GM18520 (cell line): ENCODE measurements around the gene PPP1R16B.
"Not testable (repeated sequence)": the region's sequence is repeated elsewhere in the genome, so short reads cannot be mapped to it uniquely, and the experiment has no call there.

Experiments
- ATAC-seq: cut with Tn5 transposase; IDR thresholded peaks from one replicate; pipeline ENCODE4 v1.9.1; 2021; ENCODE audit not compliant: unreplicated experiment

Gene PPP1R16B

GRCh38 chr20:38843346-38843745, 37.8 kb downstream of the PPP1R16B start:
- ATAC-seq: no peak

- no peak for ATAC-seq
Observed at GRCh38 chr20:38844963-38845362, 39.5 kb downstream of the PPP1R16B start.

GRCh38 chr20:38847840-38848239, 42.3 kb downstream of the PPP1R16B start:
- ATAC-seq: no peak

DNA sequence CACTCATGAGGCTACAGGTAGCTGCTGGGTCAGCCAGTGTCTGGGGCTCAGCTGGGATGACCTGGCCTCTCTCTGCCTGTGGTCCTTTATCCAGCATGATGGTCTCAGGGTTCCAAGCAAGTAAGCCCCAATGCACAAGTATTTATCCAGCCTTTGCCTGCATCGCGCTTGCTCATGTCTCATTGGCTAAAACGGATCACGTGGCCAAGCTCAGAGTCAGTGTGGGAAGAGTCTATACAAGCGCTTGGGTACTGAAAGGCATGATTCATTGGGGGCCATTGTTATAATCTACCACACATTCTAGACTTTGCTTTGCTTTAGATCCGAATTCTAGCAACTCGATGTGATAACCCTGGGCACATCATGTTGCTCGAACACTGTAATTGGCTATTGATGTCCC, 48.3 kb downstream of the PPP1R16B start:
- no peak for ATAC-seq

DNA sequence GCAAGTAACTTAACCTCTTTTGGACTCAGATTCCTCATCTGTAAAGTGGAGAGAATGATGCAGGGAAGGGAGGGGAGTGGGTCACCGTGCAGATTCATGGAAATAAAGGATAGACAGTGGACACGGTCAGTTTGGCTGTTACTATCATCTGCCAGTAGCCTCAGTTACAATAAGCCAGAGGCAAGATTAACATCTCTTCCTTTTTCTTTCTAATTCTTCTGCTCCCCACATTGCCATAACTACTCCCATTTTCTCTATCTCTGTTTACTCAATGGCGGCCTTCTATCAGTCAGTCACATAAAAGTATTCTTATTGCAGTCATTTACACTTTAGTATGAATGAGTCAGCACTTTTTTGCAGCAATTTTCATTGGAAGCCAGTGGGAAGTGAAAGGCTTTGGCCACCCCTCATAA, 49.2 kb downstream of the PPP1R16B start:
- ATAC-seq: no peak

DNA sequence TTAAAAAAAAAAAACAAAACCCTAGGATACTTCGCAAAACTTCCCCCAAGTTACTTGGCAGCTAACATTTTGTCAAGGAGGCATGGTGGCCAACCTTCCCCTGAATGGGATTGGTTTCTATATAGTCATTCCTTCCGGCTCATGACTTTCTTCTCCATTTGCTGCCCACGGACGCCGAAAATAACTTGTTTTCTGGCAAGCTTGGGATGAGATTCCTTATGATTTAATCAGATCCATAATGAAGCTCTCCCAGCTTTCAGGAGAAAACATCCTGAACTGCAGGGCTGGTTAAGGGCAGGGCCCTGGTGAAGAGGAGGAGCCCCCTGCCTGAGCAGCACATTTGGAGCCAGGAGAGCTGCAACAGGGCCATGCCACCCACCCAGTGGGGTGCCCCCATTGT, 49.9 kb downstream of the PPP1R16B start:
- ATAC-seq: no peak

- no peak for ATAC-seq
Observed at GRCh38 chr20:38856570-38856969, 51.1 kb downstream of the PPP1R16B start.

- no peak for ATAC-seq
Observed at GRCh38 chr20:38857703-38858102, 52.2 kb downstream of the PPP1R16B start.

GRCh38 chr20:38859070-38859690, 53.7 kb downstream of the PPP1R16B start:
- ATAC-seq: no peak

- ATAC-seq: not testable (repeated sequence)
Observed at GRCh38 chr20:38859857-38860256, 54.4 kb downstream of the PPP1R16B start.

DNA sequence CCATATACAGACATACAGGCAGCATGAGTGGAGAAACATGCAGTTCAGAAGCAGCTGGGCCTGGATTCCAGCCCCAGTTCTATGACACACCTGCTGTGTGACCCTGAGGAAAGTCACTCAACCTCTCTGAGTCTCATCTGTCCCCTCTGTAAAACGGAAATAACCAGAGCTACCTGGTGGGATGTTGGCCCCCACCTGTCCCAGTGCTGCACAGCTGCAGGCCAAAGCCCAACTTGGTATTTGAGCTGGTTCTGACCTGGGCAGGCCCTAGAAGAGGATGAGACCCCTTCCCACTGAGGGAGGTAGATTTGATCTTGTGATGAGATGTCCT, 55.5 kb downstream of the PPP1R16B start:
- ATAC-seq: no peak

- no peak for ATAC-seq
Observed at GRCh38 chr20:38862226-38862625, 56.7 kb downstream of the PPP1R16B start.

GRCh38 chr20:38863024-38863851, 57.7 kb downstream of the PPP1R16B start:
- peak; percentile 58 for ATAC-seq

GRCh38 chr20:38864662-38865061, 59.2 kb downstream of the PPP1R16B start:
- ATAC-seq: no peak

DNA sequence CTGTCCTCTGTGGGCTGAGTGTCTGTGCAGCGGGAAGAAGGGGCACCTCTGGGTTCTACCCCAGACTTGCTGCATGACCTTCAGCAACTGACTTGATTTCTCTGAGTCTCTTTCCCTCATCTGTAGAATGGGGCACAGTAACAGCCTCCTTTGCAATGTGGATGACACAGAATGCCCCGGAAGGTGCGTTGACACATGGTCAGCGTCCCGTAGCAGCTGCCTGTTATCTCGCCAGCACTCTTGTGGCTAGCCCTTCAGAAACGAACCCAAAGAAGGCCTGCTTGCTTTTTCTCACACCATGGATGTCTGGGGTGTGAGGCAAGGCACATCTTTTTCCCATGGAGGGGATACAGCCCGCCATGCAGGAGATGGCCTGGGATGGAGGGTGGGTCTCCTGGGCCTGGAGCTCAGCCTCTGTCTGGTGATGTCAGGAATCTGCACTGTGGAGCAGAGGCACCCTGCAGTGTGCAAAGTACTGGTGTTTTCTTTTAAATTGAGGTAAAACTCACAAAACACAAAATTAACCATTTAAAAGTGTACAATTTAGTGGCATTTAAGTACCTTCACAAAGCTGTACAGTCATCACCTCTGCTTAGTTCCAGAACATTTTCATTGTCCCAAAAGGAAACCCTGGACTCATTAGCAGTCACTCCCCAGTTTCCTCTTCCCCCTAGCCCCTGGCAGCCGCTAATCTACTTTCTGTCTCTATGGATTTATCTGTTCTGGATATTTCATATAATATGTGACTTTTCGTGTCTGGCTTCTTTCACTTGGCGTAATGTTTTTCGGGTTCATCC, 61.0 kb downstream of the PPP1R16B start:
- ATAC-seq: no peak

- ATAC-seq: no peak
Observed at GRCh38 chr20:38867062-38867359, 61.5 kb downstream of the PPP1R16B start.

DNA sequence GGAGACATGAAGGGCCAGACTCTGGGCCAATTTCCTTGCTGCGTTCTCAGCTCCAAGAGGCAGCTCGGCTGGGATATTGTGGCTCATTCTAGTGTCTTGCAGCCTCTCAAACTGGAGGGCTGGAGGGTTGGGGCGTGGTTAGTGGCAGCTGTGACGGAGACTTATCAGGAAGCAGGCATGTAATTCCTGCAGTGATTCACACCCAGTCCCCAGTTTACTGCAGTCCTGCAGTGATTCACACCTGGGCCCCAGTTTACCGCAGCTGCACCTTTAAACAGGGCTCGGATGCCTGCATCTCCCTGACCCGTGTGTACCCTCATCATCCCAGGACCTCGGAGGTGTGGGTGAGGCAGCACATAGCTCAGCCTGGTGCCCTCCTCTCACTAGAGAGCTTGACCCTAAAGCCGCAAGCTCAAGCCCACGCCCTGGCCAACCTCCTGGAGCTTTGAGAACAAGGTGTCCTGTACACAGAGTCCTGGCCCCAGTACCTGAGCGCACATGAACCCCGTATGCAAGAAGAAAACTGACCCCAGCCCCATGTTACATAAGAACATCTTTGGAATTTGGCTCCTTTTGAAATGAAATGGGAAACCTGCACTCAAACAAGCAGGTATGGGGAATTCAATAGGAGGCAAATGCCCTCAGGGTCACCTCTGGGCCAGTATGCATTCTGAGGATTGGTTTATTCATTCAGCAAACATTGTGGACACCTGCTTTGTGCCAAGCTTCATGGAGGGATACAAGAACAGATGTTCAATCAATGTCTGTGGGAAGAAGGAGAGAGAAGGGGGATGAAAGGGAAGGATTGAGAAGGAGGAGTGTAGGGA, 65.4 kb downstream of the PPP1R16B start:
- ATAC-seq: no peak

DNA sequence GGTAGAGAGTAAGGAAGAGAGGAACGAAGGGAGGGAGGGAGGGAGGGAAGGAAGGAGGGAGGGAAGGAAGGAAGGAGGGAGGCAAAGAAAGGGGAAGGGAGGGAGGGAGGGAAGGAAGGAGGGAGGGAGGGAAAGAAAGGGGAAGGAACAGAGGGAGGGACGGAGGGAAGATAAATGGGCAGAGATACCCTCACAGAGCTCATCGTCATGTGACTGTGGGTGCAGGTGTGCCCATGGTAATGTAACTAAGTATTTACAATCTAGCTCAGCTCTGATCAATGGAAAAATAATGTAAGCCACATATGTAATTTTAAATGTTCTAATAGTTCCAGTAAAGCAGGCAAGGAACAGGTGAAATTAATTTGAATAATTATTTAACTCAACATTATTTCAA, 66.1 kb downstream of the PPP1R16B start:
- ATAC-seq: no peak

DNA sequence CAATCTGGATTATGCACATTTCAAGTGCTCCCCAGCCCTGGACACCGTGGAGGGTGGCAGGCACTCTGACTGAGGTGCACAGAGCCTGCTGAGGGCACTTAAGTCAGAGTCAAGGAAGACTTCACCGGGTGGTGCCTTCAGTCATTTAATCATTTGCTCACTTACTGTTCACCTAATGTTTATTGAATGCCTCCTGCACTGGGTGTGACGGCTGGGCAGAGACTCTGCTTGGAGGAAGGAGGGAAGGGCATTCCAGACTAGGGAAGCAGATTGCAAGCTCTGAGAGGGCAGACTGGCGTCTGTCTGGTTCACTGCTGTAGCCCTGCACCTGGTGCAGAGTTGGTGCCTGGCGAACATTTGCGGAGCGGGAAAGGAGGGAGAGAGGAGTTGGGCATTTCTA, 66.5 kb downstream of the PPP1R16B start:
- ATAC-seq: no peak

- no peak for ATAC-seq
Observed at GRCh38 chr20:38872491-38873049, 67.1 kb downstream of the PPP1R16B start.

DNA sequence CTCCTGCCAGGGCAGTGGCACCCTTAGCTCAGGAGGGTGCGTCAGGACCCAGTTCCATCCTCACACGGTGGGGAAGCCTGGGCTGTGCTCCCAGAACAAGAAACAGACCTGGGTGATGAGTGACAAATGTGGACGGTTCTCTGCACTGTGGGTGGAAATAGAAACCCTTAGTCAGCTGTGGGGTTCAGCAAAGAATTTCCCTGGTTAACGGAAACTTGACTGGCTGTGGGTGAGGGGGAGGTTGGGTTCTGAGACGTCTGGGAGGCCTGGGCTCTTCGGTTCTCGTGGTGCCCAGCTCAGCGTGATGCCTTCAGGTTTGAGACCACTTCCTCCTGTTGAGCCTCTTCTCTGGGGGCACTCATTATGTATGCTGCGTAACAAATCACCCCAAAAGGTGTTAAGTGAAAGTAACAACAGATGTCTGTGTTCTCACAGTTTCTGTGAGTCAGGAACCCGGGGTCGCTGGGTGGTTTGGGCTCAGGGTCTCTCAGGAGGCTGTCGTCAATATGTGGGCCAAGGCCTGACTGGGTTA, 67.6 kb downstream of the PPP1R16B start:
- peak; percentile 45 for ATAC-seq
